Mucosa of rectum (tissue), 2 donors: ENCODE data around the gene PTGDR.

Experiments used
- H3K27ac ChIP-seq, 2 donors: one replicate each; pipeline ENCODE4 v1.7.0; 2013; ENCODE audit warnings: inconsistent platforms in 2 of 2, low read depth in 2 of 2, low read length in 2 of 2
- H3K27me3 ChIP-seq, 2 donors: one replicate each; pipeline ENCODE4 v1.7.0; 2013; ENCODE audit warnings: low read length in 2 of 2; ENCODE audit not compliant: control insufficient read depth in 2 of 2, insufficient read depth in 2 of 2
- H3K36me3 ChIP-seq, 2 donors: one replicate each; pipeline ENCODE4 v1.7.0; 2013; ENCODE audit warnings: low read length in 2 of 2; ENCODE audit not compliant: control insufficient read depth in 2 of 2, insufficient read depth in 2 of 2
- H3K4me1 ChIP-seq, 2 donors: one replicate each; pipeline ENCODE4 v1.7.0; 2013; ENCODE audit warnings: low read length in 2 of 2, mild to moderate bottlenecking in 1 of 2; ENCODE audit not compliant: control insufficient read depth in 2 of 2, insufficient read depth in 2 of 2
- H3K4me3 ChIP-seq, 2 donors: one replicate each; pipeline ENCODE4 v1.7.0; 2013; ENCODE audit warnings: low read length in 2 of 2
- H3K9ac ChIP-seq, 2 donors: one replicate each; pipeline ENCODE4 v1.7.0; 2013; ENCODE audit warnings: low read length in 2 of 2, low read depth in 1 of 2, mild to moderate bottlenecking in 1 of 2
- H3K9me3 ChIP-seq, 2 donors: one replicate each; pipeline ENCODE4 v1.7.0; 2013; ENCODE audit warnings: low read length in 2 of 2; ENCODE audit not compliant: control insufficient read depth in 2 of 2
- donor health status: healthy.
- donor health status: Normal muscosa, but diverticular disease.

The PTGDR gene

DNA sequence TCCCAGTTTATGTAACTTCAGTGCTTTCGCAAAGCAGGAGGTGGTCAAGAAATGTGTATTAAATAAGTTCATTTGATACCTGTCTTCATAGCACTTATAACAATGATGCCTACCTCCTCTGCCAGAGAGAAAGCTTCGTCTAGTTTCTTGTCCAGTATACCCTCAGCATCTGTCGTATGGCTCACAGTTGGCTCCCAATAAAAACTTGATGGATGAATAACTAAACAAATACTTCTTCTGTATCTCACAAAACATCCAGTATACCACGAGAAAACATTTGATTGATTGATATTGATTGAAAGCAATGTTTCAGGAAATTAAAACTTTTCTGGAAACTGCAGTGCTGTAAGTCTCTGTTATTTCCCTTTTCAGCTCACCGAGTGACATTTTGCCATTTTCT is 26.9 kb upstream of the PTGDR start:
- Histone ChIP-seq H3K4me1 (no peaks in the 10 kb centered on the region), H3K9me3 (no peaks in the 10 kb centered on the region), H3K4me3 (no peak overlapping the region), H3K27me3 (no peaks in the 10 kb centered on the region), H3K9ac (no peak overlapping the region), H3K36me3 (no peaks in the 10 kb centered on the region), H3K27ac (no peak overlapping the region)

DNA sequence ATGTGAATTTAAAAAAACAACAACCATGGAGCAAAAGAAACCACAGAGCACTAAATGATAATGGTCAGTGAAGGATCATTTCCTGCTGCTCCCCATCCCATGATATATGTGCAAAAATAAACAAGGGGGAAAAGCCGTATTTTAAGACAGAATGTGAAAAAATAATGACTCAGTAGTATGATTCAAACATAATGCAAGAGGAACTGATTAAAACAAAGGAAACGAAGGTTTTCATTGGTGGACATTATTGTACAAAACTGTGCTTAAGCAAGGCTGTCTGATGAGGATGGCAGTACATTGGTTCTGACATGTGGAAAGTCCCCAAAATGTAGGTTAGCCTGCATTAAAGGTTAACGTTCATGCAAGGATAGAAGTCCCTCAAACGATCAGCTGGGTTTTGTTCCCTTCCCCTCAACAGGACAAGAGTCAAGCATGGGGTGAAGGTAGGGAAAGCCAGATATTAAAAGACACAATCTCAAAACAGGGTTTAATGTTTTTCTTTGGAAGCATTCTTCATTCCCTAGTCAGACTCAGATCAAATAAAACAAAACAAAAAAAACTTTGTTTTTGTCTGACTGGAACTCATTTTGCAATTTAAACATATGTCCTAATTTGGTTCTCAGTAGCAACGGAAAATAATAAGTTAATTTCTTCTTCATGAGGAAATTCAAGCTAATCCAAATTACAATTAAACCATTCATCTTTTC is 26.3 kb upstream of the PTGDR start:
- H3K4me3 ChIP-seq, result no peak overlapping the region

DNA sequence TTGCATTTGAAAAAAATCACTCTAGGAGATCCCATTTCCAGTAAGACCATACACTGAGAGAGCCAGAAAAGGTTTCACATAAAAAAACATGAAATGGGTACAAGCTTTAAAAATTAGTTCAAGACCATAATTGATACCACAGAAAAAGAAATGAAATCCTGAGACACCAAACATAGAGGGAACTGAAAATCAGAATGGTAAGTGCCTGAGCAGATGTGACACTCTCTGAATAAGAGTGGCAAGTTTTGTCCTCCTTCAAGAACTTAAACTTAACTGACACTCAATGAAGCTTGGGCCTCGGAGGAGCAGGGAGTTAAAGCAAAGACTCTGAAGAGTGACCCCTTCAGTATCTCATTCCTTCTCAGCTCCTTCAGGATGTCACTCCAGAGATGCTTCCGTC is 23.2 kb upstream of the PTGDR start:
- H3K9me3 ChIP-seq, result no peaks in the 10 kb centered on the region
- no peaks in the 10 kb centered on the region for H3K27me3 ChIP-seq

More for the DNA sequence above, 26.3 kb upstream of the PTGDR start:
- Histone ChIP-seq H3K4me1 (no peaks in the 10 kb centered on the region), H3K27ac (no peak overlapping the region), H3K9me3 (no peaks in the 10 kb centered on the region), H3K27me3 (no peaks in the 10 kb centered on the region), H3K9ac (no peak overlapping the region), H3K36me3 (no peaks in the 10 kb centered on the region)

DNA sequence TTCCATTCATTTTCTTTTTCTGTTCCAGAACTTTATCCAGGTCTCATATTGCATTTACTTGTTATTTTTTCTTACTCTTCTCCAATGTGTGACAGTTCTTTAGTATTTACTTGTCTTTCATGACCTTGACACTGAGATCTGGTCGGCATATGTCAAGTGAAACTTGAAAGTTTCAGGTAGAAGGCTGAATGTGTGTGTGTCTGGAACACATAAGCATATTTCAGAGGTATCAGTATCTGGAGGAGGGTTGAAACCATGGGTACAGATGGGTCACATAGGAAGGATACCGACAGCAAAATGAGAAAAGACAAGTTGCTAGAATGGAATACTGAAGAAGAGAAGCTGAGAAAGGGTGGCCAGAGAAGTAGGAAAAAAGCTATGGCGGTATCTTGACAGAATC is 22.5 kb upstream of the PTGDR start:
- H3K4me3 ChIP-seq, result no peak overlapping the region
- no peak overlapping the region for H3K27ac ChIP-seq
- no peaks in the 10 kb centered on the region for H3K36me3 ChIP-seq
- no peak overlapping the region for H3K9ac ChIP-seq
- H3K27me3 ChIP-seq, result no peaks in the 10 kb centered on the region
- H3K9me3 ChIP-seq, result no peaks in the 10 kb centered on the region
- H3K4me1 ChIP-seq, result no peaks in the 10 kb centered on the region

More for the DNA sequence above, 23.2 kb upstream of the PTGDR start:
- H3K9ac ChIP-seq, result no peak overlapping the region
- no peak overlapping the region for H3K4me3 ChIP-seq
- no peaks in the 10 kb centered on the region for H3K4me1 ChIP-seq
- no peaks in the 10 kb centered on the region for H3K36me3 ChIP-seq
- no peak overlapping the region for H3K27ac ChIP-seq

DNA sequence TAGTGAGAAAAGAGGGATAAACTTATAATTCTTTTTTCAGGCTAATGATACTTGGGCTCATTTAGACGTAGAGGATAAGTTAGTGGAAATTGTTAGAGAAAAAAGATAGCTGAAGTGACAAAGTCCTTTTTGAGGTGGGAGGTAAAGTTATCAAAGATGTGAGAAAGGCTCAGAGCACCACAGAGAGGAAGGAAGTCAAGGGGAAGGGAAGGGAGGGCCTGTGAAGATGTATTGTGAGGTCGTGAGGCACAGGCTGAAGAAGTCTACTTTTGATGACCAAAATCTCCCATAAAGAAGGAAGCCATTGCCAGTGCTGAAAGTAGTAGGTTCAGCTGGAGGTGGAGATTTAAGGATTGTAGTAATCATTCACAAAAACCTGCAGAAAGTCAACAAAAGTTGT is 19.4 kb upstream of the PTGDR start:
- Histone ChIP-seq H3K4me1 (no peaks in the 10 kb centered on the region), H3K4me3 (no peak overlapping the region), H3K9me3 (no peaks in the 10 kb centered on the region), H3K36me3 (no peaks in the 10 kb centered on the region), H3K9ac (no peak overlapping the region), H3K27me3 (no peaks in the 10 kb centered on the region), H3K27ac (no peak overlapping the region)

DNA sequence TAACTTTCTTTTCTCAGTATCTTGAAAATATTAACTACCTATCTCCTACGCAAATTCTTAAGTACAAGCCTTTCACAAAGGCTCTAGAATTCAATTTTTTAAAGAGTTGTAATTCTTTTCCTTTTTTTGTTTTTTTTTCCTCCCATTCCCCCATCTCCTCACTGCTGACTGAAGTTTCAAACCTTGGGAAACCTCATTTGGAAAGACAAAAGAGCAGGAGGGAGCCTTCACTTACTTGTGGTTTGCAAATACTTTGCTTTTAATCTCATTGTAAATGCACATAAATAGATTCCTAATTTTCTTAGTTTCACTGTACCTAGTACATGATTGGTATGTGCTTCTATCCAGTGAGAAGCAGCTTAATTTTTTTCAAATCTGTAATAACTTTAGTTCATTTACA is 15.8 kb upstream of the PTGDR start:
- H3K9ac ChIP-seq, result no peak overlapping the region
- no peaks in the 10 kb centered on the region for H3K9me3 ChIP-seq
- H3K4me1 ChIP-seq, result no peaks in the 10 kb centered on the region
- no peaks in the 10 kb centered on the region for H3K27me3 ChIP-seq
- H3K36me3 ChIP-seq, result no peaks in the 10 kb centered on the region
- no peak overlapping the region for H3K4me3 ChIP-seq
- no peak overlapping the region for H3K27ac ChIP-seq

DNA sequence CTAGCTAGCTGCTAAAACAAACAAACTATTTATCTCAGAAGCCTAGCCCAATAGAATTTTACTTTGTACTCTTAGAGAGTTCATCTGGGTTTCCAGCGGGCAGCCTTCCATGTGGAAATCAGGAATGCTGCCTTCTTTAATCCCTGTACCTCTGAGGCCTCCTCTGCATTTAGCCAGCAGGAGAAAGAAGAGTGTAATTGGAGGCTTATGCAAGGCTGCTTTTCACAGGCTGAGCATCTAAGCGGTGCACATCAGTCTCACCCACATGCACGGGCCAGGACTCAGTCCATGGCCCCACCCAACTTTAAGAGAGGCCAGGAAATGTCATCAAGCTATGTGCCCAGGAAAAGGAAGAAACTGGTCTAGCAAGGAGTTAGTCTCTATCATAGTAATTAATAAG is 14.0 kb upstream of the PTGDR start:
- H3K4me3 ChIP-seq, result no peak overlapping the region
- no peaks in the 10 kb centered on the region for H3K27me3 ChIP-seq
- H3K9ac ChIP-seq, result no peak overlapping the region
- H3K9me3 ChIP-seq, result no peaks in the 10 kb centered on the region
- no peaks in the 10 kb centered on the region for H3K36me3 ChIP-seq
- H3K27ac ChIP-seq, result no peak overlapping the region
- no peaks in the 10 kb centered on the region for H3K4me1 ChIP-seq

DNA sequence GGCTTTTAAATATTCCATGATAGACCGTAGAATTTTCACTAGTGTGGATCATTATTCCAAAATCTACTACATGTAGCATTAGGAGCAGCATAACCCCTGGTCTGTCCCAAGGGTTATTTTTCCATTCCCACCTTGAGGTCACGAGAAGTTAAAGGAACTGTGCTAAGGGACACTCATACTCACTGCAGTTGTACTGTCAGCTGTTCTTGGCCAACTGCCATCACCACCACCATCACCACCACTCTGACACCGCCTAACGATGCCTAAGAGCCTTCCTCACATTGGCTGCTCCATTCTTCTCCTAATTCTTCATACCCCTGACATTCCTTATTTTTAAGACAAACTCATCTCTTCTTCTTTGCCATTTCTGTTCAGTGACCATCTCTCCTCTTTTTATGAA is 13.4 kb upstream of the PTGDR start:
- no peaks in the 10 kb centered on the region for H3K36me3 ChIP-seq
- H3K4me3 ChIP-seq, result no peak overlapping the region
- H3K27ac ChIP-seq, result no peak overlapping the region
- H3K4me1 ChIP-seq, result no peaks in the 10 kb centered on the region
- no peaks in the 10 kb centered on the region for H3K27me3 ChIP-seq
- H3K9ac ChIP-seq, result no peak overlapping the region
- H3K9me3 ChIP-seq, result no peaks in the 10 kb centered on the region

DNA sequence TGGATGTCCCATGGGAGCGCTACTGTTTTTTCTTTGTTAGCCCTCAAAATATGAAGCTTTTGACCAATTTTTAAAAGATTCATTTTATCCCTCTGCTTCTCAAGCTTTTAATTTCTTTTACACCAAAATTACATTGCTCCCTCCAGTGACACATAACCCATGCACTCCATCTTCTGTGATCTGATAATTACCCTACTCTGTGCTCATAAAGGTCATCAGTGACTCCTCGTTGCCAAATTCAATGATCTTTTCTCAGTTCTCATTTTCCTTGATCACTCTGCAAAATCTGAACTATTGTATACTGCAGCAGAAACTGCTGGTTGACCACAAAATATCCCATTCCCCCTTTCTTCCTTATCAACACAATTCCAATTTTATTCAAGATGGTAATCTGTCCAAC is 8.7 kb upstream of the PTGDR start:
- H3K27ac ChIP-seq, result no peak overlapping the region

DNA sequence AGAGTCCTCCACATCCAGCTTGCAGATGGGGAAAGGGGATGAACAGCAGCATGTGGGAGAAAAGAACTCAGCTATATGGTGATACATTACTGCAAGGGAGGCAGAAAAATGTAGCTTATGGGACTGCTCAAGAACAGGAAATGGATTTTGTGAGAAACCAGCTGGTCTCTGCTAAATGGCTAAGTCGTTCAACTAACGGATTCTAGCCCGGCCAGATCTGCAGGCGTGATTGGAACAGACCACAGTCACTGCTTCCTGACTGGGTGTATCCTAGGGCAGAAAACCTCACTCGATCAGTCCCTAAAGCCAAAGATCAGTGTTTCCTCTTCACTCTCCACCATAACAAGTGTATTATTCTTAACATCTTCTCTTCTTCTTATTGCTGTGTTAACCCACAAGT is 8.1 kb upstream of the PTGDR start:
- Histone ChIP-seq H3K27me3 (no peaks in the 10 kb centered on the region), H3K27ac (no peak overlapping the region), H3K36me3 (no peaks in the 10 kb centered on the region), H3K9me3 (no peaks in the 10 kb centered on the region), H3K9ac (no peak overlapping the region), H3K4me1 (no peaks in the 10 kb centered on the region), H3K4me3 (no peak overlapping the region)

More for the DNA sequence above, 8.7 kb upstream of the PTGDR start:
- H3K27me3 ChIP-seq, result no peaks in the 10 kb centered on the region
- H3K9ac ChIP-seq, result no peak overlapping the region
- H3K36me3 ChIP-seq, result no peaks in the 10 kb centered on the region
- no peaks in the 10 kb centered on the region for H3K9me3 ChIP-seq
- no peak overlapping the region for H3K4me3 ChIP-seq
- H3K4me1 ChIP-seq, result no peaks in the 10 kb centered on the region

DNA sequence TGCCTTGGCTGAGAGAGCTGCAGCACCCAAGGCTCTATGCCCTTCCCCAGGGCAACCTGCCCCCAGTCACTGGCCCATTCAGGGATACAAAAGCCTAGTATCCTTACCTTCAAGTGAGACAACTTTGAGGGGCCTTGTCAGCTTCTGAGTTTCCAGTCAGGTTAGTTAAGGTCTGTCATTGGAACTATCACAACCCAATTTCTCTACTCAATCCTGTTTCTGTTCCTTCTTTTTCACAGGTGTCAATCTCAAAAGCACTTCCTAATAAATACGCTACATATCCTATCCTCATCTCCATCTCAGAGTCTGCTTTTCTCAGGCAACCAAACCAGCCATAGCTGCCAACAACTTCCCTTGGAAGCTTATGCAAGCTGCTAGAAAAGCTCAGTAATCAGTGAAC is 4.9 kb upstream of the PTGDR start:
- Histone ChIP-seq H3K9me3 (no peaks in the 10 kb centered on the region), H3K27me3 (peaks cover 0 to 2% of the 10 kb centered on the region in 2 donors), H3K9ac (no peak overlapping the region), H3K27ac (no peak overlapping the region), H3K4me3 (no peak overlapping the region), H3K4me1 (peaks cover 4 to 5% of the 10 kb centered on the region in 2 donors), H3K36me3 (no peaks in the 10 kb centered on the region)
